ENCODE measurements around the gene DNAH1.
"Not testable (repeated sequence)": the region's sequence is repeated elsewhere in the genome, so short reads cannot be mapped to it uniquely, and the experiment has no call there.

DNAH1 gene

GRCh38 chr3:52333869-52334557 lies 17.9 kb downstream of the DNAH1 start:
- no peak for DNase-seq (ENCODE audit: low read depth, low spot score)

- not testable (repeated sequence) for DNase-seq (ENCODE audit: low read depth, low spot score)
These were observed 22.0 kb downstream of the DNAH1 start for GRCh38 chr3:52338131-52338530.

GRCh38 chr3:52339612-52340011 lies 23.5 kb downstream of the DNAH1 start:
- peak; percentile 68 for DNase-seq (ENCODE audit: low read depth, low spot score)

GRCh38 chr3:52341123-52341522 lies 25.0 kb downstream of the DNAH1 start:
- no peak for DNase-seq (ENCODE audit: low read depth, low spot score)

GRCh38 chr3:52343946-52344600 lies 28.0 kb downstream of the DNAH1 start:
- DNase-seq (ENCODE audit: low read depth, low spot score) = no peak

GRCh38 chr3:52345521-52346109 lies 29.5 kb downstream of the DNAH1 start:
- DNase-seq (ENCODE audit: low read depth, low spot score) = no peak

- DNase-seq (ENCODE audit: low read depth, low spot score) = no peak
These were observed 30.8 kb downstream of the DNAH1 start for GRCh38 chr3:52346623-52347530.

GRCh38 chr3:52347716-52348635 lies 31.9 kb downstream of the DNAH1 start:
- DNase-seq (ENCODE audit: low read depth, low spot score) = no peak

GRCh38 chr3:52349131-52349530 lies 33.0 kb downstream of the DNAH1 start:
- no peak for DNase-seq (ENCODE audit: low read depth, low spot score)

GRCh38 chr3:52349611-52350395 lies 33.7 kb downstream of the DNAH1 start:
- no peak for DNase-seq (ENCODE audit: low read depth, low spot score)

GRCh38 chr3:52350416-52350815 lies 34.3 kb downstream of the DNAH1 start:
- DNase-seq (ENCODE audit: low read depth, low spot score) = no peak

GRCh38 chr3:52350981-52351761 lies 35.1 kb downstream of the DNAH1 start:
- DNase-seq (ENCODE audit: low read depth, low spot score) = no peak

GRCh38 chr3:52351762-52352368 lies 35.7 kb downstream of the DNAH1 start:
- no peak for DNase-seq (ENCODE audit: low read depth, low spot score)

GRCh38 chr3:52352566-52352965 lies 36.4 kb downstream of the DNAH1 start:
- DNase-seq (ENCODE audit: low read depth, low spot score) = no peak

GRCh38 chr3:52353291-52353855 lies 37.3 kb downstream of the DNAH1 start:
- DNase-seq (ENCODE audit: low read depth, low spot score) = no peak

- DNase-seq (ENCODE audit: low read depth, low spot score) = no peak
These were observed 38.6 kb downstream of the DNAH1 start for GRCh38 chr3:52354676-52355075.

GRCh38 chr3:52355526-52355925 lies 39.4 kb downstream of the DNAH1 start:
- no peak for DNase-seq (ENCODE audit: low read depth, low spot score)

GRCh38 chr3:52356126-52356525 lies 40.0 kb downstream of the DNAH1 start:
- no peak for DNase-seq (ENCODE audit: low read depth, low spot score)
